LNCaP clone FGC (cell line): ENCODE data around the gene KCNQ1.

Experiments used
- DNase-seq: peaks from one replicate; pipeline ENCODE4 v3.0.0-alpha.2; 2011; ENCODE audit warnings: low read depth
- H3K4me3 ChIP-seq: 2 replicates; pipeline ENCODE4 v1.5.1; 2011; ENCODE audit warnings: mild to moderate bottlenecking, low read depth, low read length, control low read depth
- TF ChIP-seq, protein P1 (sequence below): IDR thresholded peaks from 2 replicates; pipeline ENCODE4 v1.5.1; 2012; ENCODE audit warnings: mild to moderate bottlenecking; ENCODE audit not compliant: control insufficient read depth, insufficient read depth; ENCODE audit errors: extremely low read depth

KCNQ1 gene

DNA sequence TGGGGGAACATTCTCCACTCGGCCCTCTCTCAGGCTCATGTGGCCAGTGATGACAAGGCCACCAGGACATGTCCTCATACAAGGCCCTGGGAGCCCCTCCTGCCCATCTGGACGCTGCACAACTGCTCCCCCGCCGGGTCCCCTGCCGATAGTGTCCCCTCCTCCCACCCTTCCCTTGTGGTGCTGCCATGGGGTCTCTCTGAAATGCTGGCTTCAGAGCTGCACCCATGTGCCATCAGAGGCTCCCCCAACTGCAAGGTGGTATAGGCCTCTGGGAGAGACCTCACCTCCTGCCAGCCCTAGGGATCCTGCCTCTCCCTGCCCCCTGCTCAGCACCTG lies 142.0 kb downstream of the KCNQ1 start:
- H3K4me3 ChIP-seq = no peak overlapping the region
- no peak for DNase-seq
- TF ChIP-seq, protein P1, sequence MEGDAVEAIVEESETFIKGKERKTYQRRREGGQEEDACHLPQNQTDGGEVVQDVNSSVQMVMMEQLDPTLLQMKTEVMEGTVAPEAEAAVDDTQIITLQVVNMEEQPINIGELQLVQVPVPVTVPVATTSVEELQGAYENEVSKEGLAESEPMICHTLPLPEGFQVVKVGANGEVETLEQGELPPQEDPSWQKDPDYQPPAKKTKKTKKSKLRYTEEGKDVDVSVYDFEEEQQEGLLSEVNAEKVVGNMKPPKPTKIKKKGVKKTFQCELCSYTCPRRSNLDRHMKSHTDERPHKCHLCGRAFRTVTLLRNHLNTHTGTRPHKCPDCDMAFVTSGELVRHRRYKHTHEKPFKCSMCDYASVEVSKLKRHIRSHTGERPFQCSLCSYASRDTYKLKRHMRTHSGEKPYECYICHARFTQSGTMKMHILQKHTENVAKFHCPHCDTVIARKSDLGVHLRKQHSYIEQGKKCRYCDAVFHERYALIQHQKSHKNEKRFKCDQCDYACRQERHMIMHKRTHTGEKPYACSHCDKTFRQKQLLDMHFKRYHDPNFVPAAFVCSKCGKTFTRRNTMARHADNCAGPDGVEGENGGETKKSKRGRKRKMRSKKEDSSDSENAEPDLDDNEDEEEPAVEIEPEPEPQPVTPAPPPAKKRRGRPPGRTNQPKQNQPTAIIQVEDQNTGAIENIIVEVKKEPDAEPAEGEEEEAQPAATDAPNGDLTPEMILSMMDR = no peak

DNA sequence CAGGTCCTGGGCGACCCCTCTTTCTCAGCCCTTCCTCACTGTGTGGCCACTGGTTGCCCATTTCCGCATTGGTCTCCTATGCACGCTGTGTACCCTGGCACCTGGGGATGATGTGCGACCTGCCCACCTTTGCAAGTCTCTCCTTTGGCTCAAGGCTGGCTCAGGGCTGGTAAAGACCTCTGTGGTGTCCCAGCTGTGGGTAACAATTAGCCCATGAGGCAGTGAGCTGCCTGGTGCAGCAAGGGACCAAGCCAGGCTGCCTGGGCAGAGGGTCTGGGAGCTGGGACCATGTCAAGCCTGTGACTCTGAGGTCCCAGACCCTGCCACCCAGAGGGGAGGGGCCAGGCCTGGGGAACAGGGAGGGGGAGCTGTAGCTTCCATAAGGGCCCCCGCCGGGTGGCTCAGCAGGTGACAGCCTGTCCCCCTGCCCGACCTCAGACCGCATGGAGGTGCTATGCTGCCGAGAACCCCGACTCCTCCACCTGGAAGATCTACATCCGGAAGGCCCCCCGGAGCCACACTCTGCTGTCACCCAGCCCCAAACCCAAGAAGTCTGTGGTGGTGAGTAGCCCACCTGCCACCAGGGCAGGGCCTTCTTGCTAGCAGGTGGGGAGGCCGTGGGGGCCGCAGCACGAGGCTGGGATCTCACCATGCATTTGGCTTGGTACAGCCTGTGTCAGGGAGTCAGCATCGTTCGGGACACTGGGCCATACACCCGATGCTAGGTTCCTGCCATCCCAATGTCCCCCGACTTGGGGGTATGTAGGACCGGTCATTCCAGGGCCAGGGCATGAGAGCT lies 142.5 kb downstream of the KCNQ1 start:
- no peak for DNase-seq
- TF ChIP-seq, protein P1 = no peak
- no peak overlapping the region for H3K4me3 ChIP-seq

DNA sequence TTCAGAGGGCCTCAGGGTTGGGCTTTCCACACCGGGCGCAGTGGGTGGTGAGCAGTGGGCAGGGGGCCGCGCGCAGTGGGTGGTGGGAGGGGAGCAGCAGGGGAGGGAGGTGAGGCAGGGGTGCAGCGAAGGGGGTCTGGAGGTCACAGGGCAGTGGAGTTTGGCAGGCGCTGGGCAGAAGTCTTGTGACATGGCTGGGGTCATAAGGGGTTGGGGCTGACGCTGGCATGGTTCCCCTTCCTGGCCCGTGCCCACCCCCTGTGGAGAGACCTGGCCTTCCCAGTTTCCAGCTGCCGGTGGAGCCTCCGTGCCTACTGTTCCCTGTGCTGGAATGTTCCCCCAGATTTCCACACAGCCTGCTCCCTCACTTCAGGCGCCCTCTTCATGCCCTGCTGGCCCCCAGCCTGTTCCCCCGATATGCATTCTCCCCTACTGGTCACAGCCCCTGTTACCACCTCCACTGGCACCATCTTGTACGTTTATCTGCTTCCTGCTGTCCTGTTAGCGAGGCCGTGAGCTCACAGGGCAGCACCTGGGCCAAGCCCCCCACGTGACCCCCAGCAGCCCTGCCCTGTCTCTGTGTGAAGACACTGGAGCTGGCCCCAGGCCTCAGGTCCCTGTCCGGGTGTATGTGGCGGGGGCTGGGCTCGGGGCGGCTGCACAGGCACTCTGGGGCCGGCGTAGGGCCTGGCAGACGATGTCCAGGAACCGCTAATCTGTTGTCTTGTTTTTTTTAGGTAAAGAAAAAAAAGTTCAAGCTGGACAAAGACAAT lies 143.4 kb downstream of the KCNQ1 start:
- DNase-seq = no peak
- no peak overlapping the region for H3K4me3 ChIP-seq
- TF ChIP-seq, protein P1 = no peak

DNA sequence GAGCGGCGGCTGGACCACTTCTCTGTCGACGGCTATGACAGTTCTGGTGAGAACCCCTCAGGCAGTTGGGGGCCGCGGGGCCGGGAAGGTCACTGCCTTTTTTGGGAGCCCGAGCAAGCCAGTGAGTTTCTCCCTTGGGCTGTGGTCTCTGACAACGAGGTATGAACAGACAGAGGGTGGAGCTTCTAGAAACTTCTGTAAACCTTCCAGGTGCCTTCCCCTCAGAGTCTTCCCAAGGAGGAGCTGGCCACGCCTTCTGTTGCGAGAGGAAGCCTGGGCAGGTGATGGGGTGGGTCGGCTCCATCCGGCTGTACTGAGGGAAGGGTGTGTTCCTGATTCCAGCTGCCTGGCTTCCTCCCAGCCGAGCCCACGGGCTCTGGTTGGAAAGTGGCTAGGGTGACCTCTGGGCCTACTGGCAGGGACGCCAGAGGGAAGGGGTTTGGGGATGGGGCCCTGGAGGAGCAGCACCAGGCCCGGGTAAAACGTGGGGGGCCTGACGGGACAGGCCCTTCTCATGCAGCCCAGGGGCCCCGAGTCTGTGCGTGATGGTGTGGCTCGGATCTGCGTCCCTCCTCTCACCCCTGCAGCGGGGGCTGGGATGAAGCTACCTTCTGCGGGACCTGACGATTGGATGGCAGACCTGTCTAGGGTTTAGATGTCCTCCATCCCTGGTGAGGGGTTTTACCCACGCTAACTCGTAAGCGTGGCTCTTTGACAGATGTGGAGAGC lies 144.2 kb downstream of the KCNQ1 start:
- TF ChIP-seq, protein P1 = no peak
- no peak overlapping the region for H3K4me3 ChIP-seq
- no peak for DNase-seq

DNA sequence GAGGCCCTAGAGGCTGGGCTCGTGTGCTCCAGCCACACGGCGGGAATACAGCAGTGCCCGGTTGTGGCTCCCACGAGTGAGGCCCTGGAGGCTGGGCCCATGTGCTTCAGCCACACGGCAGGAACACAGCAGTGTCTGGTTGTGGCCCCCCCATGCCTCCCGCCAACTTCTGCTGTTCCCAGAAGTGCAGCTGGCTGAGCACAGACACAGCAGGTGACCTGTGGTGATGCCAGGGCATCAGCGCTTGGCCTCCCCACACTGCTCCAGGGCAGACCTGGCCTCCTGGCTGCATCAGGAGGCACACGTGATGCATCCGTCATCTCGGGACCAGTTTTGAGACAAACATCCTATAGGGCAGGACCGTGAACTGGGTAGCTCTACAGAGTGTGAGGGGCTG lies 144.7 kb downstream of the KCNQ1 start:
- TF ChIP-seq, protein P1 = no peak
- H3K4me3 ChIP-seq = no peak overlapping the region
- DNase-seq = no peak

DNA sequence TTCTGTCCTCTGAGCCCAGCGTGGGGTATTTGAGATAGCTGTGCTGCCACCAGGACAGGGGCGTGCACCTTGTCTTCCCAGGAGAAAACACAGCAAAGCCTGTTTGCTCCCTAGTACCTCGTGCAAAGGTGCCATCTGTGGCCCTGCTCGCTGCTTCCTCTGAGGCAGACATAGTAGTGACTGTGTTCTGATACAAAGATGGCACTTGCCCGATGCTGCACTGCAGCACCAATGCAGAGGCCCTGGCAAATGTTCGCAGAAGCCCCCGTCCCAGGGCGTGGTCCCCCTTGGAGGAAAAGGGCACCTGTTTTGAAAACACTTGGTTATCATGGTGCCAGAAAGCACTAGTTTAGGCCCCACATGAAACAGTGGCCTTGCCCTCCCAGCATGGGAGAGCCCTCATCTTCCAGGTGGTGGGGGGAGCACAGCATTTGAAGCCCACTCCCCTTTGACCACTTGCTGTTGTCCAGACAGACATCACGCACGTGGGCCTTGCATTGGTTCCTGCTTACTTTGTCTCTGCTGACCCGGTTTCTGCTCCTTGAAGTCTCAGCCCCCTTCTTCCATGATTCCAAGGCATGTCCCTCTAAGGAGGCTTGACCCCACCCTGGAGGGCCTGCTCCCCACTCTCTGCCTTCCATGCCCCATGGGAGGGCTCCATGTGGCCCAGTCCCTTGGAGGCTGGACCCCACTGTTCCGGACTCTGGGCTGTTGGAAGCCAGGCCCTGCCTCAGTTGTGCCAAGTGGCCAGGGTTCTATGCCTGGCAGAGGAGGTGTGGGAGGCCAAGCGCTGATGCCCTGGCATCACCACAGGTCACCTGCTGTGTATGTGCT lies 145.5 kb downstream of the KCNQ1 start:
- H3K4me3 ChIP-seq = no peak overlapping the region
- TF ChIP-seq, protein P1 = no peak
- DNase-seq = no peak
